Liver (tissue), 3 donors: ENCODE data around the gene UBALD1.

Experiments
- CTCF ChIP-seq: fragments of 150-350 bp; IDR thresholded peaks from 2 replicates; pipeline ENCODE4 v1.5.1; 2017; ENCODE audit warnings: improper control_type of control experiment, low read depth, low read length; ENCODE audit not compliant: missing input control
- JUND ChIP-seq, 2 donors: IDR thresholded peaks; 2 replicates each; pipeline ENCODE4 v1.6.1; 2016; ENCODE audit warnings: antibody characterized with exemption in 2 of 2
- RAD21 ChIP-seq, 2 donors: IDR thresholded peaks; 2 replicates each; pipeline ENCODE4 v1.6.1; 2016; ENCODE audit warnings: antibody characterized with exemption in 2 of 2, mild to moderate bottlenecking in 2 of 2
- SP1 ChIP-seq: IDR thresholded peaks from 2 replicates; pipeline ENCODE4 v1.6.1; 2018; ENCODE audit warnings: antibody characterized with exemption, mild to moderate bottlenecking
- TAF1 ChIP-seq: conservative IDR thresholded peaks from 2 replicates; pipeline ENCODE4 v1.6.1; 2016; ENCODE audit warnings: antibody characterized with exemption, mild to moderate bottlenecking
- YY1 ChIP-seq: IDR thresholded peaks from 2 replicates; pipeline ENCODE4 v1.6.1; 2016; ENCODE audit warnings: antibody characterized with exemption, mild to moderate bottlenecking
- ZBTB33 ChIP-seq: IDR thresholded peaks from 2 replicates; pipeline ENCODE4 v1.6.1; 2016; ENCODE audit warnings: antibody characterized with exemption
- TF ChIP-seq, protein P1 (sequence below): IDR thresholded peaks from 2 replicates; pipeline ENCODE4 v1.6.1; 2016; ENCODE audit warnings: antibody characterized with exemption
- TF ChIP-seq, protein P2 (sequence below): IDR thresholded peaks from 2 replicates; pipeline ENCODE4 v1.6.1; 2016; ENCODE audit warnings: antibody characterized with exemption, mild to moderate bottlenecking
- donor health status: healthy.
- donor health status: healthy.

- TF ChIP-seq CTCF: no peak
- TF ChIP-seq TAF1: no peak
- TF ChIP-seq, protein P1, sequence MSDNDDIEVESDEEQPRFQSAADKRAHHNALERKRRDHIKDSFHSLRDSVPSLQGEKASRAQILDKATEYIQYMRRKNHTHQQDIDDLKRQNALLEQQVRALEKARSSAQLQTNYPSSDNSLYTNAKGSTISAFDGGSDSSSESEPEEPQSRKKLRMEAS: no peak
- no peak for TF ChIP-seq YY1
- TF ChIP-seq, protein P2, sequence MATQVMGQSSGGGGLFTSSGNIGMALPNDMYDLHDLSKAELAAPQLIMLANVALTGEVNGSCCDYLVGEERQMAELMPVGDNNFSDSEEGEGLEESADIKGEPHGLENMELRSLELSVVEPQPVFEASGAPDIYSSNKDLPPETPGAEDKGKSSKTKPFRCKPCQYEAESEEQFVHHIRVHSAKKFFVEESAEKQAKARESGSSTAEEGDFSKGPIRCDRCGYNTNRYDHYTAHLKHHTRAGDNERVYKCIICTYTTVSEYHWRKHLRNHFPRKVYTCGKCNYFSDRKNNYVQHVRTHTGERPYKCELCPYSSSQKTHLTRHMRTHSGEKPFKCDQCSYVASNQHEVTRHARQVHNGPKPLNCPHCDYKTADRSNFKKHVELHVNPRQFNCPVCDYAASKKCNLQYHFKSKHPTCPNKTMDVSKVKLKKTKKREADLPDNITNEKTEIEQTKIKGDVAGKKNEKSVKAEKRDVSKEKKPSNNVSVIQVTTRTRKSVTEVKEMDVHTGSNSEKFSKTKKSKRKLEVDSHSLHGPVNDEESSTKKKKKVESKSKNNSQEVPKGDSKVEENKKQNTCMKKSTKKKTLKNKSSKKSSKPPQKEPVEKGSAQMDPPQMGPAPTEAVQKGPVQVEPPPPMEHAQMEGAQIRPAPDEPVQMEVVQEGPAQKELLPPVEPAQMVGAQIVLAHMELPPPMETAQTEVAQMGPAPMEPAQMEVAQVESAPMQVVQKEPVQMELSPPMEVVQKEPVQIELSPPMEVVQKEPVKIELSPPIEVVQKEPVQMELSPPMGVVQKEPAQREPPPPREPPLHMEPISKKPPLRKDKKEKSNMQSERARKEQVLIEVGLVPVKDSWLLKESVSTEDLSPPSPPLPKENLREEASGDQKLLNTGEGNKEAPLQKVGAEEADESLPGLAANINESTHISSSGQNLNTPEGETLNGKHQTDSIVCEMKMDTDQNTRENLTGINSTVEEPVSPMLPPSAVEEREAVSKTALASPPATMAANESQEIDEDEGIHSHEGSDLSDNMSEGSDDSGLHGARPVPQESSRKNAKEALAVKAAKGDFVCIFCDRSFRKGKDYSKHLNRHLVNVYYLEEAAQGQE: no peak
- no peak for TF ChIP-seq RAD21 (IDR thresholded peaks at IDR 0.05)
- no peak for TF ChIP-seq JUND (IDR thresholded peaks at IDR 0.05)
- TF ChIP-seq SP1: no peak
- TF ChIP-seq ZBTB33: no peak
These were observed 41.5 kb upstream of the UBALD1 start for GRCh38 chr16:4656221-4656620.
